NCI-H748 (cell line): ENCODE results near the gene ABR.
"Not testable (repeated sequence)": the region's sequence is repeated elsewhere in the genome, so short reads cannot be mapped to it uniquely, and the experiment has no call there.

Experiments
- DNase-seq: peaks from one replicate; lab custom pipeline; 2025; ENCODE audit not compliant: unreplicated experiment; lab: John Stamatoyannopoulos, UW

The ABR gene

DNA sequence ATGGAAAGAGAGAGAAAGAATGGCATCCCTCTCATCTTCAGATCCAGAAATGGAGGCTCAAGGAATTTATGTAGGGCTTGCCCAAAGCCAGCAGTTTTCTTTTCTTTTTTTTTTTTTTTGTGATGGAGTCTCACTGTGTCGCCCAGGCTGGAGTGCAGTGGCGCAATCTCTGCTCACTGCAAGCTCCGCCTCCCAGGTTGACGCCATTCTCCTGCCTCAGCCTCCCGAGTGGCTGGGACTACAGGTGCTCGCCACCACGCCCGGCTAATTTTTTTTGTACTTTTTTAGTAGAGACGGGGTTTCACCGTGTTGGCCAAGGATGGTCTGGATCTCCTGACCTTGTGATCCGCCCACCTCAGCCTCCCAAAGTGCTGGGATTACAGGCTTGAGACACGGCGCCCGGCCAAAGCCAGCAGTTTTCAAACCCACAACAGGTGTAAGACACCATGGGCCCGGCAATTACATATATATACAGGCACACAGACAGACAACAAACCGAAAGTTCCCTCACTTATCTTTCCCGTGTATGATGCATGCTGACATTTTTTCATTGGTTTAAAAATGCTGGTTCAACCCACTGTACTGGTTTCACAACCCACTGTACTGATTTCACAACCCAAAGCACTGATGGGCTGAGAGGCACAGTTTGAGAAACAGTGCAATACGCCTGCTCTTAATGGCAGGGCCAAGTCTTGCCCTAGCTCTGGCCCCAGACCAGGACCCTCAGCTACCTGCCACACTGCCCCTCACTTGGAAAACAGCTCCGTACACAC is 81.6 kb downstream of the ABR start:
- DNase-seq = not testable (repeated sequence)

DNA sequence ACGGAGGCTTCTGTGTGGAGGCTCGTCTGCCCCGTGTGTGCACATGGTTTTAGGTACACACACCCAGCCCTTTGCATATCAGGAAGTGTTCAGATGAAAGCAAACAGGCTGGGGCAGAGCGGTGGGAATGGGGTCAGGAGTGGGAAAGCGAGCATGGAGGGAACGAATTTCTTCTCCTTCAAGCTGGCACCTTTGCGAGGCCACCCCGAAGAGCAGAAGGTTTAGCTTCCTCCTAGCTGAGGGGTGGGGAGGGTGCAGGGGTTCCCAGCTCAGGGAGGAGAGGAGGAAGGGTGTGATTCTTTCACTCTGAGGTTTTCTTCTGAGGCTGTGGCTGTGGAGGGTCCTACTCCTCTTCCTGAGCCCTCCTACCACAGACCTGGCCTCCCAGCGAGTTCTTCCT is 83.6 kb downstream of the ABR start:
- no peak for DNase-seq

DNA sequence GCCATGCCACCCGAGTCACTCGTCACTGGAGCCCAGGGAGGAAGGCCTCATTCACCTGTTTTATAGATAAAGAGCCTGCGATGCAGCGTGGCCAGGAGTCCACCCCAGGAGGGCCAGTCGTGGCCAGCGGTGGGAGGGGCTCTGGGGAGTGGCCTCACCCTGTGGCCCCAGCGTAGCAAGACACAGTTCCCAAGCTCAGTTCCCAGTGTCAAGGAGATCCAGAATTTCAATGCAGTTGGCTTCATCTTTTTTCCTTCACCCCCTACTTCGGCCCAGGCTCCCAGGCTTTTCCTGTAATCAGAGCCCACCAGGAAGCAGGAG is 84.0 kb downstream of the ABR start:
- DNase-seq = no peak

DNA sequence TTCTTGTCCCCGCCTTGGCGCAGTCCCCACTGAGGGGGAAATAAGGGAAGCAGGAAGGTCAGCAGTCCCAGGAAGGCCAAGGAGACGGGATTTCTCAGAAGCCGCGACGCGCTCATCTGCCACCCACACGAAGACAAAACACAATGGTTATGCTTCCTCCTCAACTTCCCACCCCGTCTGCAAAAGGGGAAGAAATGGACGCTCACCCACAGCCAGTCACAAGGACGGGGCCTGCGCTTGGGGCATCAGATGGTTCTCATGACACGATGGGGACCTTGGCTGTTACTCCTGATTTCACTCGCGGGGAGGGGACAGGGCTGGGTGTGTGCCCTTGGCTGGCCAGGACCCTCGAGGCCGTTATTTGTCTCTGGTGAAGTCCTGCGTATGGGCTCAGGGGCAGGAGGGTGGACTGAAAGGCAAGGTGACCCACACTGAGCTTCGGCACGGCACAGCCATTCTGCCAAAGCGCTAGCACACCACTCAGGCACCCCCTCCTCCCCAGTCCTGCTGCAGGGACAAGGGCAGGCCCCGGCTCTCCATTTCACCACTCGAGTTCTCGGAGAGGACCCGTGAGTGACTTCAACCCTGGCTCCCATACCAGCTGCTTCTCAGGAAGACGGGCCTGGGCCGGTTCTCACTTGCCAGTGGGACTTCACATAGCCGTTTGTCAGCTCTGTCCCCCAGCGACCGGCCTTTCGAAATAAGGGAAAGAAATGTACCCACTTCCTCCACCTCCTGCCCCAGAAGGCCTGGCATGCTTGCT is 84.5 kb downstream of the ABR start:
- no peak for DNase-seq

DNA sequence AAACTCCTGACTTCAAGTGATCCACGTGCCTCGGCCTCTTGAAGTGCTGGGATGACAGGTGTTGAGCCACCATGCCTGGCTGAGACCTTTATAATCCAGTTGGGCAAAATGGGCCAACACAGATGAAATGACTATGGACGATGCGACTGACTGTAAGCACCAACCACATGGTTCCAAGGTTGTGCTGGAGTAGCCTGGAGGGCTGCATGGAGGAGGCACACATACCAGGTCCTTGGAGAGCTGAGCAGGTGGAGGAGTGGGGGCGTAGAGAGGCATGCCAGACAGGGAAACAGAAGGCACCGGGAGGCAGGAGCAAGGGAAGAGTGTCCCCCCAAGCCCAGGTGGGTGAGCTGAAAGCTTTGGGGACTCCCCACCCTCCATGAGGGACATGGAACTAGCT is 85.2 kb downstream of the ABR start:
- no peak for DNase-seq

DNA sequence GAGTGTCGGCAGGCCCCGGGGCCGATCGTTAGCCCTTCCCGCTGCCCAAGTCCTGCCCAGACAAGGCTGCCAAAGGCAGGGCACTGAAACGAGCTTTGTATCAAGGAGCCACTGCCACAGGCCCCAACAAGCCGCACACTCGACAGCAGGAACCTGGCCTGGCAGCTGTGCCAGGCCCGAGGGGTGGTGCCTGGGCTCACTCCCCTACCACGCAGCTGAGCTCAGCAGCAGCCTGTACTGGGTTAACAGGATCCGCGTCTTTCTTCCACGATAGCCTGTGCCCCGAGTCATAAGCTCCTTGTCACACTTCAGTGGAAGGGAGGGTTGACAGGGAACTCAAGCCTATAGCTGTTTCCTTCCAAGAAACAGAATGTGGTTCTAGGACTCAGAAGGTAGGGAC is 87.9 kb downstream of the ABR start:
- no peak for DNase-seq

DNA sequence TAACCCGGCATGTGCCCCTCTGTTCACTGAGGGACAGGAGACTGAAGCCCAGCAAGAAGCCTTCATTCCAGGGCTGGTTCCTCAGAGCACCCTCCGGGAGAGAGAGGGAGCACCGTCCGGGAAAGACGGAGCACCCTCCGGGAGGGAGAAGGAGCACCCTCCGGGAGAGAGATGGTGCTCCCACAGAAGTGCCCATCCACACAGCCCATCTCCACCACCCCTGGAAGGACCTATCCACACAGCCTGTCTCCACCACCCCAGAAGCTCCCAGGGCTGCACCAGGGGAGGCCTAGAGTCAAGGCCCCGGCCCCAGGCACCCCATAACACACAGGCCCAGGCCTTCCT is 88.6 kb downstream of the ABR start:
- no peak for DNase-seq

DNA sequence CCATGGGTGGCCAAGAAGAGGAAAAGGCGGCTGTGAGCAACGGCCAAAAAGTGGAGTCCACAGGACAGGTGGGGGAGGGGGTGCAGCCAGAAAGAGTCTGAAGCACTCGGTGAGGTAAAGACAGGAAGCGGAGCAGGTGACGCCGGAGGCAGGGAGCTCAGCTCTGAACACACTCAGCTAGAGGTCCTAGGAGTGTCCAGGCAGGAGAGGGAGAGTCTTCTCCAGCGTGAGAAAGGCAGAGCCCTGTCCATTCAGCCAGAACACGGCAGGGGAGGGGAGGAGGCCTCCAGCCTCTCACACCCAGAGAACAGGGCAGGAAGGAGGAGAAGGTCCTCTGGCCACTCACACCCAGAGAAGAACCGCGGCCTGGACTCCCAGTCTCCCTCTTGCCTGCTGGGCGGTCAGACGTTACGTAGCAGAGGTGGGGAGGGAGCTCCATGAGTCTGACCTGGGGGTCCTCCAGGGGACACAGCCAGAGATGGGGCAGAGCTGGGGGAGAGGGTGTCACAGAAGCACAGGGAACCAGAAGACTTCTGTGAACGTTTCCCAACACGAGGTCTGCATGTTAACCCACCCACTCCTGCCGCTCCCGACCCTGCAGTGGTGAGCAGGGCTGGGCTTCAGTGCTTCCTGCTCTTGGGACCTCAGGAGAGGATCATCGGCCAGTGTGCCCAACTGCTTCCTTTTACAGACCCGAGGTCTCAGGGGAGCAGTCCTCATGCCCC is 89.2 kb downstream of the ABR start:
- DNase-seq = no peak

DNA sequence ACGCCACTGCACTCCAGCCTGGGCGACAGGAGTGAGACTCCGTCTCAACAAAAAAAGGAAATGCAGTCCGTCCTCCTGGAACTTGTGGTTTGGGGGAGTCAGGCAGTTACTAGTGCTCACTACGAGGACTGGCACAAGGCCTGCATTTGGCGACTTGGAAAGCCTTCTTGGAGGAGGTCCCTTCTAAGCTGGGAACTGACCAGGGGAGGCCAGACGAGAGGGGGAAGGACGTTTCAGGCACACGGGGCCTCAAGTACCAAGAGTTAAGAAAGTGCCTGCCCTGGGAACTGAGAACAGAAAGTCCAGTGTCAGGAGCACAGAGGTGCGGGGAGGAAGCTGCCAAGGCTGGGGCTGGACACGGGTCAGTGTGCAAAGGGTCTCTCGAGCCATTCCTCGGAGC is 89.9 kb downstream of the ABR start:
- no peak for DNase-seq

DNA sequence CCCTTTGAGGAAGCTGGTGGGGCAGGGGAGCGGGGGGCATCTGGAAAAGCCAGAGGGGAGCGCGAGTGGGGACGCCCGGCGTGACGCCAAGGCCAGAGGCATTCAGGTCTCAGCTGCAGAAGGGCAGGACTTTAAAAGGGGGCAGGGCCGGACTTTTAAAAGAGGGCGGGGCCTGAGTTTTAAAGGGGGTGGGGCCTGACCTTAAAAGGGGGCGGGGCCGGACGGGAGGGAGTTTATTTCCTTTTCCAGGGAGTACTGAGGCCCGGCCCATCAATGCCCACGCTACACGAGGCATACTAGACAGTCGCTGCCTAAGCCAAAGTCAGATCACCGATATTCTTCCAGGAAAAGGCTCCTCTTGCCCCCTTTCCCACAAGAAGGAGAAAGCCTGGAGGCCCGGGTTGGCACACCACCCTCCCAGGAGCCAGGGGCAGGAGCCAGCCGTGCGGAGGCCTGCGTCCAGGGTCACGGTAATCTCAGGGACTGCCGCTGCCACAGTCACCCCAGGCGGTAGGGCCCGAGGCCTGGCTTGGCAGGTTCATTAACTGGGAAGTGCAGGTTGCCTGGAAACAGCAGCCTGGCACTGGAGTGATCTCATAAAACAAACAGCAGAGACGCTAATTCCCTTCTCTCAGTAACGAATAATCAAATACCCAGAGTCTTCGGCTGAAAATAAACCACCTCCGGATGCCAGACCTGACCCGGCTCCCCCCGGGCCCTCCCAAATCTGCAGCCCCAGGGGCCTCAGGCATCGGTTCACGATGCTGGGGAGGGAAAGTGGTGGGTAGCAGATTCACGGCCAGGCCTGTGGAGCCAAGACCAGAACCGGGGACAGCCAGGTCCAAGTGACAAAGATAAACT is 92.2 kb downstream of the ABR start:
- peak; percentile 98 for DNase-seq

DNA sequence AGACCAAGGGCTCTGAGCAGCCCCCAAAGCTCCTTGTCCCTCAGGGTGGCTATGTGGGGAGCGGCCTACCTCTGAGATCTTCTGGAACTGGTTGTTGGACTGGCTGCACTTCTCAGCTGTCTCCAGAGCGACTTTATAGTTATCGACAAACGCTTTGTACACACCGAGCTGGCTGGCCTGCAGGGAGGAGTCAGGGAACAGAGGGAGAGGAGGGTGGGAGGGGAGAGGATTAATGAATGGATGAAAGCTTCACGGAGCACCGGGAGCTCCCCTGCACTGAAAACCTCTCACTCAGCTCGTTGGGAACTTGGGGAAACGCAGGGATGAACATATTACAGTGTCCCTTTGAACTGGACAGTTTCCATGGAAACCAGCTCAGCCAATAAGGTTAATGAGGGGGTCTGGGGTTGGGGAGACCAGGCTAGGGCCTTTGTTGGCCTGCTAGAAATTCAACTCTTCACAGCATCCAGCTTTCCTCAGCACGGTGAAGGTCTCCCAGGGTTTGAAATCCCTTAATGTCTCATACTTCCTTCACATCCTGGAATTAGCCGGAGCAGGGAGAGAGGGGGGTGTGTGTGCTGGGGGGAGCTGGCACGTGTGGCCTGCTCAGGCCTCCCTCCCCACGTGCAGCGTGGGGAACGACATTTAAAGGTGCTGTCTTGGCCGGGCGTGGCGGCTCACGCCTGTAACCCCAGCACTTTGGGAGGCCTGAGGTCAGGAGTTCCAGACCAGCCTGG is 96.2 kb downstream of the ABR start:
- DNase-seq = peak; percentile 35

DNA sequence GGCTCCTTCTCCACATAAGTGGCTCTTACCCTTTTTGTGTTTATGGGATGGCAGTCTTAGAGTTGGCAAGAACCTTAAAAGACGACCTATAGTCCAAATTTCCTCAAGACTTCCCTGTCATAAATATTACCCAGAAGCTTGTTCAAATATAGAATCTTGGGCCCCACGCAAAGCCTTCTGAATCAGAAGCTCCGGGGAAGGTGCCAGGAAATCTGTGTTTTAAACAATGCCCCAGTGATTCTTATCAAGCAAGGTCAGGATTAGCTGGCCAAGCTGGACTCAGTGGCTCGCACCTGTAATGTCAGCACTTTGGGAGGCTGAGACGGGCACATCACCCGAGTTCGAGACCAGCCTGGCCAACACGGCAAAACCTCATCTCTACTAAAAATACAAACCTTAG is 97.2 kb downstream of the ABR start:
- no peak for DNase-seq

DNA sequence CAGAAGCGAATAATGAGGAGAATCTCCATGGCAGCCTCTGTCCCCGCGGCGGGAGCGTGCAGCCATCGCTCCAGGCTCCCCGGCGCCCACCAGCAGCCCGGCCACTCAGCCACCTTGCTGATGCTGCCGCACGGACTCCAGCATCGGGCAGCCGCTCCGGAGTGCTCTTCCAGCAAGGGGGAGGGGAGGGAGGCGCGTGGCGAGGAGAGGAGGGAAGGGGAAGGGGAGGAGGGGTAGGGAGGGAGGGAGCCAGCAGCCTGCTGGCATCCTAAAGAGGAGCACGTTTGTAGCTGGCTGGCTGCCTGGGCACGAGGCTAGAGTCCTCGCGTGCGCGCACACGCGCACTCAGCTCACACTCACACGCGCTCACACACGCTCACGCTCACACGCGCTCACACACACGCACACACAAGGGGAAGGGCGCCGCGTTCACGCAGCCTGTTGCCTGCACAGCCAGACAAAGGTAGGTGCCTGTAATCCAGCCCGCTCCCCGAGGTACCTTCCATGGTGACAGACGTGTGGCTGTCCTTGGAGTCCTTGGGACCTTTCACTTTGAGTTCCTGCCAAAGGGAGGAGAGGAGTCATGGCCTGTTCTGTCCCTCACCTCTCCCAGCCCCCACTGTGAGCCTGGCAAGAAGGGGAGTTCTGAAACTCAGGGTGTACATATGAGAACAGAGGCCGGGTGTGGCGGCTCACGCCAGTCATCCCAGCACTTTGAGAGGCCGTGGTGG is 100.8 kb downstream of the ABR start:
- DNase-seq = peak; percentile 24

DNA sequence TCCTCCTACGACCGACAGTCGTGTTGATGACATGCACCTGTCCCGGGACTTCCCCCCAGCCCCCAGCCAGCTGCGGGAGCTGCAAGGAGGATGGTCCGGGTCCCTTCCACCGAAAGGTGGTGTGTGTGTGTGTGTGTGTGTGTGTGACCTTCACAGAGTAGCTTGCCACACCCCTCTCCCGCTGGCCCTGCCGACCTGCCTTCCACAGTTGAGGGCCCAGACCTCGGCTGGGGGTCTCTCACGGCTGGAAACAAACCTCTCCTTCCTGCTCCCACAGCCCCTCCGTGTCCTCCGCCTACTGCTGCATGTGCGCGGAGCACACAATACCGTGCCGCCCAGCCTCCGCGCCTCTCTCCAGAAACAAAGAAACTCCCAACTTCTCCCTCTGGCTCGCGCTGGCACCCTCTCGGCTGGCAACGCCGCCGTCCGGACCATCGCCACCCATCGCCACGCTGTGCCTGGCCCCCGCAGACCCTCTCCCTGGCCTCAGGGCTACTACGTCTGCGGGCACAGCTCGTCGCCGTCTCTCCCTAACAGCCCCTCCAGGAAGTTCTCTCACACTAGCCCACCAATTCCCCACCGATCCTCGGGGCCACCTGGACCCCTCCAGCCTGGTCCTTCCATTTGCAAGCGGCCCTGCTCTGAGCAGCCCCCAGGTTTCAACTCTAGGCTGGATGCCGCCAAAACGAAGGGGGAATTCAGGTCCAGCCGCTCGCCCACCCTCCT is 101.6 kb downstream of the ABR start:
- no peak for DNase-seq

DNA sequence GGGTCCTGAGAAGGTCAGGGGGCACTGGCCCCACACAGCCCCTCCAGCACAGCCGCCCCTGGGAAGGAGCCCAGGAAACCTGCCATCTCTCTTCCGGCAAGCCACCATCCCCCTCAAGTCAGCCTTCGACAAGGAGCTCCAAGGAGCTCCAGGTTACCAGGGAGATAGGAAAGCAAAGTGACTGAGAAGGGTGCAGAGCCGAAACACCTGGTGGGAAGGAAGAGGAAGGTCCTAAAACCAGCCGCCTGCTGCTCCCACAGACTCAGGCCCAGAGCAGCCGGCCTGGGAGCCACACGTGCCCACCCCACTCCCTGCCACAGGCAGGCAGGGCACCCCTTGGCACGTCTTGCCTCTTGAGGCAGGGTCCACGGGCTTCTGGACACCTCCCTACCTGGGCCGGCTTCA is 102.2 kb downstream of the ABR start:
- no peak for DNase-seq

DNA sequence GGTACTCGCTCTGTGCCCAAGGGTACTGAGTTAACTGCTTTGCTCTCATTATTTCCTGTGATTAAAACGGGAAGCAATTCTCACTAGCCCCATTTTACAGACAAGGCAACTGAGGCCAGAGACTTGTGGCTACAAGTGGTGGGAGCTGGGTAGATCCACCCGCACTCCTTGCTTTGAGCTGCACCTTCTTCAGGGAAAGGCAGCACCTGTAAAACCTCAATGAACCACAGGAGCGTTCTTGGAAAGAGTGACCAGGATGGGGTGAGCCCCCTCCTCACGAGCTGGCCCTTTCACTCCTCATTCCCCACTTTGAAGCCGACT is 102.8 kb downstream of the ABR start:
- no peak for DNase-seq

DNA sequence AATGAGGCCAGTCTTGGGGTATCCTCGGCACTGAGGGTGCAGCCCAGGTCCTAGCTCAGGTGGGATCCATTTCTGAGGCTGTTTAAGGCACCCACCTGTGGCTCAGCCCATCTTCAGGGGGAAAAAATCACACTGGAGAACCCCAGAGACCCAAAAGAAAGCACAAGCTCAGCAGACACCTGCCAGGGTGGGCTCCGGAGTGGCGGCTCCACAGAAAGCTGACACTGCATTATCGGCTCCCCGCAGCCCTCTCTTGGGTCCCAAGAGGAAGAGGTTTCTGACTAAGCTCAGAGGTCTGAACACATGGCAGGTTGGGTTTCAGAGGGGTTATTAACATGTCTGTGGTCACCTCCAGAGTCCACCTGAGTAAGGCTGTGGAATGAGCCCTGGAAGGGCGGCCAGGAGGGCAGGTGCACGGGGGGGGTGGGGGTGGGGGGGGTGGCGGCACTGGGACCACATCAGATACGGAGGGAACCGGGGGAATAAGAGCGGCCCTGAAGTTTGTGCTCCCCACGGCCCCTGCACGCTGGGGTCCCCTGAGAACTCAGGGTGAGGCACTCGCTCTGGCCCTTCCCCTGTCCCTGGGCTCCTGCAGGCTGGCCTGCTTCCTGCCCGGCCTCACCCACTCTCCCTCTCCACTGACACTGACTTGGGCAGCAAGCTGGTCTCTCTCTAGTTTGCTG is 103.3 kb downstream of the ABR start:
- DNase-seq = no peak

DNA sequence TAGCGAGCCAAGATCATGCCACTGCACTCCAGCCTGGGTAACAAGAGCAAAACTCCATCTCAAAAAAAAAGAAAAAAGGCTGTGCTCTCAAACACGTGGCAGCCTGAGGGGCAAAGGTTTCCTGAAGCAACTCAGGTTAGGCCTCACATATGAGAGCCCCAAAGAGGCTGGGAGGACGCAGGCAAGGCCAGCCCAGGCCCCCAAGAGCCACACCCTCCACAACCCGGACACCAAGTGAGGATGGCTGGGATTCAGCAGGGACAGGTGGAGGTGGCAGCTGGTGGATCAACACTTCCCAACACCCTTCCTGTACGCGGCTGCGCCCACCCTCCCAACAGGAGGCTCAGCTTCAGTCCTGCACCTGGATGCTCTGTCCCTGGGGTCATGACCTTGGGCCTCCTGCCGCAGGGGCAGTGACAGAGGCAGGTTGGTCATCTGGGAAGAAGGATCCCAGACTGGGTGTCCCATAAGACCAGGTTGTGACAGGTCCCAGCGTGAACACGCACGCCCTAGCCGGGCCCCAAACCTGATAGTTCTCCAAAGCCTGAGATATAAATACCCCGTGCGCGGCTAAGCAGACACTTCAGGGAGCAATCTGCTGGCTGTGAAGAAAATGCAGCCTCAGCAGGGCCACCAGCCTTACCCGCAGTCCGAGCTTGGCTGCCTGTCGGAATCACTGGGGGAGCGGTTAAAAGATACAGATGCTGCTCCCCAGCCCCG is 104.7 kb downstream of the ABR start:
- DNase-seq = peak; percentile 63
